ENCODE measurements around the gene JUP.

Gene JUP

GRCh38 chr17:41717408-41718286 is 68.9 kb downstream of the JUP start:
- no peak for DNase-seq

GRCh38 chr17:41711669-41712400 is 74.7 kb downstream of the JUP start, which contains the start of gene GAST:
Gene GAST (plus strand): TSS chr17:41712331. CDS start chr17:41715437, 3,106 bp downstream.
- no peak for DNase-seq

- DNase-seq, result peak; percentile 43
Measured at GRCh38 chr17:41710472-41711090, 75.9 kb downstream of the JUP start.

- no peak for DNase-seq
Measured at GRCh38 chr17:41707803-41708669, 78.5 kb downstream of the JUP start.

GRCh38 chr17:41705271-41705991 is 81.1 kb downstream of the JUP start:
- DNase-seq, result no peak
